Glutamatergic neuron (in vitro differentiated cells): ENCODE data around the gene MVB12B. TPM values are rescaled to one million over a fixed set of nuclear protein-coding genes. Genes with fewer than 3 reads are reported as not detected.

Experiments used
- DNase-seq: peaks from one replicate; pipeline ENCODE4 v3.0.0; 2022
- H3K27ac Mint-ChIP-seq: one replicate; pipeline ENCODE4 v1.8.0; 2020; ENCODE audit warnings: mild to moderate bottlenecking, mixed read lengths, inconsistent platforms; ENCODE audit not compliant: unreplicated experiment
- H3K27me3 Mint-ChIP-seq: one replicate; pipeline ENCODE4 v1.8.0; 2020; ENCODE audit warnings: mild to moderate bottlenecking, moderate library complexity, mixed read lengths, inconsistent platforms; ENCODE audit not compliant: unreplicated experiment
- H3K36me3 Mint-ChIP-seq: one replicate; pipeline ENCODE4 v1.8.0; 2020; ENCODE audit warnings: mild to moderate bottlenecking, mixed read lengths, inconsistent platforms; ENCODE audit not compliant: unreplicated experiment
- H3K4me1 Mint-ChIP-seq: one replicate; pipeline ENCODE4 v1.8.0; 2020; ENCODE audit warnings: mild to moderate bottlenecking, low read depth, mixed read lengths, inconsistent platforms; ENCODE audit not compliant: unreplicated experiment
- H3K4me3 Mint-ChIP-seq: one replicate; pipeline ENCODE4 v1.8.0; 2020; ENCODE audit warnings: mild to moderate bottlenecking, mixed read lengths, inconsistent platforms; ENCODE audit not compliant: unreplicated experiment
- H3K9me3 Mint-ChIP-seq: one replicate; pipeline ENCODE4 v1.8.0; 2020; ENCODE audit warnings: mild to moderate bottlenecking, moderate library complexity, mixed read lengths, inconsistent platforms; ENCODE audit not compliant: unreplicated experiment
- total RNA-seq: library from RNA; stranded (reverse); fragmentation: NEBNext Ultra II Directional; extraction: Animal tissue kit (Norgen Biotek cat#: 25700); gene quantifications from one replicate; pipeline ENCODE4 v1.2.1, GENCODE V29; 2021; ENCODE audit not compliant: unreplicated experiment
- TF ChIP-seq, protein P1 (sequence below): fragments of 200-600 bp; sonication (generic); IDR thresholded peaks from one replicate; pipeline ENCODE4 v1.5.0; 2021; ENCODE audit not compliant: partially characterized antibody, unreplicated experiment

MVB12B gene
- total RNA-seq, 1 donor from 2014 or later: 41.1 TPM

GRCh38 chr9:126518763-126519162 lies 192.1 kb downstream of the MVB12B start:
- Mint-ChIP-seq H3K4me1 (peaks cover 28% of the 10 kb centered on the region), H3K9me3 (peaks cover 6% of the 10 kb centered on the region), H3K27me3 (peaks cover 7% of the 10 kb centered on the region), H3K4me3 (no peak overlapping the region), H3K27ac (no peak overlapping the region), H3K36me3 (peaks cover 5% of the 10 kb centered on the region)
- no peak for DNase-seq
- TF ChIP-seq, protein P1, sequence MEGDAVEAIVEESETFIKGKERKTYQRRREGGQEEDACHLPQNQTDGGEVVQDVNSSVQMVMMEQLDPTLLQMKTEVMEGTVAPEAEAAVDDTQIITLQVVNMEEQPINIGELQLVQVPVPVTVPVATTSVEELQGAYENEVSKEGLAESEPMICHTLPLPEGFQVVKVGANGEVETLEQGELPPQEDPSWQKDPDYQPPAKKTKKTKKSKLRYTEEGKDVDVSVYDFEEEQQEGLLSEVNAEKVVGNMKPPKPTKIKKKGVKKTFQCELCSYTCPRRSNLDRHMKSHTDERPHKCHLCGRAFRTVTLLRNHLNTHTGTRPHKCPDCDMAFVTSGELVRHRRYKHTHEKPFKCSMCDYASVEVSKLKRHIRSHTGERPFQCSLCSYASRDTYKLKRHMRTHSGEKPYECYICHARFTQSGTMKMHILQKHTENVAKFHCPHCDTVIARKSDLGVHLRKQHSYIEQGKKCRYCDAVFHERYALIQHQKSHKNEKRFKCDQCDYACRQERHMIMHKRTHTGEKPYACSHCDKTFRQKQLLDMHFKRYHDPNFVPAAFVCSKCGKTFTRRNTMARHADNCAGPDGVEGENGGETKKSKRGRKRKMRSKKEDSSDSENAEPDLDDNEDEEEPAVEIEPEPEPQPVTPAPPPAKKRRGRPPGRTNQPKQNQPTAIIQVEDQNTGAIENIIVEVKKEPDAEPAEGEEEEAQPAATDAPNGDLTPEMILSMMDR: no peak

GRCh38 chr9:126519660-126520420 lies 193.2 kb downstream of the MVB12B start:
- Mint-ChIP-seq H3K36me3 (peaks cover 9% of the 10 kb centered on the region), H3K27me3 (peaks cover 11% of the 10 kb centered on the region), H3K4me1 (peaks cover 28% of the 10 kb centered on the region), H3K9me3 (peaks cover 6% of the 10 kb centered on the region), H3K4me3 (no peak overlapping the region), H3K27ac (no peak overlapping the region)
- no peak for DNase-seq
- TF ChIP-seq, protein P1: no peak

- no peak for DNase-seq
- Mint-ChIP-seq H3K4me3 (no peak overlapping the region), H3K4me1 (peaks cover 28% of the 10 kb centered on the region), H3K36me3 (peaks cover 9% of the 10 kb centered on the region), H3K9me3 (peaks cover 6% of the 10 kb centered on the region), H3K27ac (no peak overlapping the region), H3K27me3 (peaks cover 7% of the 10 kb centered on the region)
- TF ChIP-seq, protein P1: no peak
Measured at GRCh38 chr9:126520453-126520852, 193.8 kb downstream of the MVB12B start.

GRCh38 chr9:126521089-126521488 lies 194.5 kb downstream of the MVB12B start:
- Mint-ChIP-seq H3K36me3 (peaks cover 9% of the 10 kb centered on the region), H3K9me3 (peaks cover 6% of the 10 kb centered on the region), H3K27ac (no peak overlapping the region), H3K4me3 (no peak overlapping the region), H3K4me1 (peaks cover 28% of the 10 kb centered on the region), H3K27me3 (peaks cover 7% of the 10 kb centered on the region)
- DNase-seq: no peak
- TF ChIP-seq, protein P1: no peak

- H3K27ac Mint-ChIP-seq: no peak overlapping the region
- peaks cover 28% of the 10 kb centered on the region for H3K4me1 Mint-ChIP-seq
- H3K27me3 Mint-ChIP-seq: peaks cover 7% of the 10 kb centered on the region
- H3K9me3 Mint-ChIP-seq: peaks cover 6% of the 10 kb centered on the region
- H3K4me3 Mint-ChIP-seq: no peak overlapping the region
- TF ChIP-seq, protein P1: no peak
- H3K36me3 Mint-ChIP-seq: peaks cover 9% of the 10 kb centered on the region
- no peak for DNase-seq
Measured at GRCh38 chr9:126521551-126521950, 194.9 kb downstream of the MVB12B start.
